Neural progenitor cell (in vitro differentiated cells): Measurements from ENCODE around the gene FGF4. TPM values are rescaled to one million over a fixed set of nuclear protein-coding genes. Genes with fewer than 3 reads are reported as not detected.
A peak's percentile ranks its signal among the peaks of the same experiment; 100 is the strongest.

Experiments
- DNase-seq: peaks from one replicate; pipeline ENCODE4 v3.0.0-alpha.2; 2016; ENCODE audit warnings: low spot score
- H2AFZ ChIP-seq: fragments of 200-600 bp; sonication (generic); replicated peaks from 2 replicates; pipeline ENCODE4 v1.6.1; 2016; ENCODE audit warnings: antibody characterized with exemption
- H3F3A ChIP-seq: fragments of 200-600 bp; sonication (generic); 2 replicates; pipeline ENCODE4 v1.6.1; 2016; ENCODE audit warnings: antibody characterized with exemption, low read depth
- H3K27ac ChIP-seq: fragments of 200-600 bp; sonication (generic); 2 replicates; pipeline ENCODE4 v1.5.1; 2016; ENCODE audit warnings: mild to moderate bottlenecking
- H3K27me3 ChIP-seq: fragments of 200-600 bp; sonication (generic); 2 replicates; pipeline ENCODE4 v1.6.1; 2016; ENCODE audit warnings: mild to moderate bottlenecking, moderate library complexity
- H3K36me3 ChIP-seq: fragments of 200-600 bp; sonication (generic); 2 replicates; pipeline ENCODE4 v1.5.1; 2016
- H3K4me1 ChIP-seq: fragments of 200-600 bp; sonication (generic); 2 replicates; pipeline ENCODE4 v1.6.1; 2016; ENCODE audit warnings: mixed run types
- H3K4me2 ChIP-seq: fragments of 200-600 bp; sonication (generic); 2 replicates; pipeline ENCODE4 v1.6.1; 2016
- H3K4me3 ChIP-seq: fragments of 200-600 bp; sonication (generic); 2 replicates; pipeline ENCODE4 v1.5.1; 2016
- H3K79me2 ChIP-seq: fragments of 200-600 bp; sonication (generic); 2 replicates; pipeline ENCODE4 v1.6.1; 2016; ENCODE audit warnings: low read depth
- H3K9ac ChIP-seq: fragments of 200-600 bp; sonication (generic); 2 replicates; pipeline ENCODE4 v1.6.1; 2016
- H3K9me3 ChIP-seq: fragments of 200-600 bp; sonication (generic); 2 replicates; pipeline ENCODE4 v1.5.1; 2016; ENCODE audit warnings: low read depth
- H4K20me1 ChIP-seq: fragments of 200-600 bp; sonication (generic); 2 replicates; pipeline ENCODE4 v1.6.1; 2016; ENCODE audit warnings: low read depth
- H3K27ac Mint-ChIP-seq: 3 replicates; pipeline ENCODE4 v1.8.0; 2021; ENCODE audit warnings: mixed read lengths
- H3K27me3 Mint-ChIP-seq: 2 replicates; pipeline ENCODE4 v1.8.0; 2022; ENCODE audit warnings: low read depth, mild to moderate bottlenecking, inconsistent platforms, moderate library complexity, mixed read lengths; ENCODE audit not compliant: insufficient read depth
- H3K36me3 Mint-ChIP-seq: 3 replicates; pipeline ENCODE4 v1.8.0; 2021; ENCODE audit warnings: mixed read lengths
- H3K4me1 Mint-ChIP-seq: 3 replicates; pipeline ENCODE4 v1.8.0; 2021; ENCODE audit warnings: mixed read lengths
- H3K4me3 Mint-ChIP-seq: 3 replicates; pipeline ENCODE4 v1.8.0; 2021; ENCODE audit warnings: mild to moderate bottlenecking, moderate library complexity, mixed read lengths
- H3K9me3 Mint-ChIP-seq: 3 replicates; pipeline ENCODE4 v1.8.0; 2020; ENCODE audit warnings: mixed read lengths
- CTCF ChIP-seq: fragments of 200-600 bp; sonication (generic); IDR thresholded peaks from 2 replicates; pipeline ENCODE4 v1.5.1; 2017; ENCODE audit warnings: antibody characterized with exemption, mild to moderate bottlenecking
- EZH2 ChIP-seq: fragments of 200-600 bp; sonication (generic); IDR thresholded peaks from 2 replicates; pipeline ENCODE4 v1.6.1; 2017; ENCODE audit warnings: antibody characterized with exemption, mild to moderate bottlenecking, moderate library complexity
- EZH2phosphoT487 ChIP-seq: fragments of 200-600 bp; sonication (generic); IDR thresholded peaks from 2 replicates; pipeline ENCODE4 v1.6.1; 2017; ENCODE audit warnings: antibody characterized with exemption
- total RNA-seq: library from RNA; depleted of rRNA; stranded (reverse); fragments of >200 nt; gene quantifications from 2 replicates; pipeline ENCODE4 v1.2.3, GENCODE V29; 2015; ENCODE audit warnings: low replicate concordance

The FGF4 gene
- total RNA-seq, 1 donor from 2014 or later = 0.22 TPM

- H3K4me2 ChIP-seq = no peak overlapping the region
- no peaks in the 10 kb centered on the region for H3K79me2 ChIP-seq
- H3K36me3 ChIP-seq = no peaks in the 10 kb centered on the region
- Mint-ChIP-seq H3K4me1 (peaks cover 17% of the 10 kb centered on the region), H3K4me3 (no peak overlapping the region), H3K36me3 (no peaks in the 10 kb centered on the region), H3K27me3 (peaks cover 20% of the 10 kb centered on the region), H3K27ac (no peak overlapping the region), H3K9me3 (no peaks in the 10 kb centered on the region)
- H3K4me1 ChIP-seq = peaks cover 6% of the 10 kb centered on the region
- no peak overlapping the region for H3K4me3 ChIP-seq
- DNase-seq = no peak
- H3K27ac ChIP-seq = no peak overlapping the region
- H3K27me3 ChIP-seq = no peaks in the 10 kb centered on the region
- H3K9me3 ChIP-seq = no peaks in the 10 kb centered on the region
- H4K20me1 ChIP-seq = no peaks in the 10 kb centered on the region
- H3F3A ChIP-seq = no peaks in the 10 kb centered on the region
- TF ChIP-seq EZH2phosphoT487 (no peak), EZH2 (no peak)
- no peak overlapping the region for H2AFZ ChIP-seq
- no peak overlapping the region for H3K9ac ChIP-seq
These were observed 28.1 kb downstream of the FGF4 start for GRCh38 chr11:69746752-69747742.

- Histone ChIP-seq H4K20me1 (no peaks in the 10 kb centered on the region), H3K4me1 (peaks cover 9% of the 10 kb centered on the region), H3K79me2 (no peaks in the 10 kb centered on the region), H3K36me3 (no peaks in the 10 kb centered on the region), H2AFZ (no peak overlapping the region), H3K4me2 (no peak overlapping the region), H3K27ac (no peak overlapping the region), H3F3A (no peaks in the 10 kb centered on the region), H3K4me3 (no peak overlapping the region), H3K9ac (no peak overlapping the region), H3K27me3 (no peaks in the 10 kb centered on the region), H3K9me3 (no peaks in the 10 kb centered on the region)
- Mint-ChIP-seq H3K27me3 (peaks cover 15% of the 10 kb centered on the region), H3K9me3 (no peaks in the 10 kb centered on the region), H3K4me3 (no peak overlapping the region), H3K4me1 (peaks cover 22% of the 10 kb centered on the region), H3K36me3 (no peaks in the 10 kb centered on the region), H3K27ac (no peak overlapping the region)
- TF ChIP-seq EZH2 (no peak), EZH2phosphoT487 (no peak)
- DNase-seq = no peak
These were observed 29.0 kb downstream of the FGF4 start for GRCh38 chr11:69746140-69746539.

GRCh38 chr11:69745201-69745600 is 29.9 kb downstream of the FGF4 start:
- Histone ChIP-seq H3K4me3 (no peak overlapping the region), H3K27me3 (no peaks in the 10 kb centered on the region), H3K79me2 (no peaks in the 10 kb centered on the region), H3K36me3 (no peaks in the 10 kb centered on the region), H4K20me1 (no peaks in the 10 kb centered on the region), H3K4me1 (peaks cover 9% of the 10 kb centered on the region), H3K27ac (no peak overlapping the region), H3K4me2 (no peak overlapping the region), H3K9me3 (no peaks in the 10 kb centered on the region), H3K9ac (no peak overlapping the region), H2AFZ (no peak overlapping the region), H3F3A (no peaks in the 10 kb centered on the region)
- no peak overlapping the region for H3K4me3 Mint-ChIP-seq
- no peaks in the 10 kb centered on the region for H3K9me3 Mint-ChIP-seq
- peaks cover 22% of the 10 kb centered on the region for H3K4me1 Mint-ChIP-seq
- DNase-seq = no peak
- no peaks in the 10 kb centered on the region for H3K36me3 Mint-ChIP-seq
- H3K27ac Mint-ChIP-seq = no peak overlapping the region
- TF ChIP-seq EZH2 = no peak
- H3K27me3 Mint-ChIP-seq = peaks cover 13% of the 10 kb centered on the region

GRCh38 chr11:69744435-69744834 is 30.7 kb downstream of the FGF4 start:
- no peak overlapping the region for H3K9ac ChIP-seq
- H3K27ac ChIP-seq = no peak overlapping the region
- no peak for DNase-seq
- no peak overlapping the region for H2AFZ ChIP-seq
- H3F3A ChIP-seq = no peaks in the 10 kb centered on the region
- peaks cover 1% of the 10 kb centered on the region for H3K9me3 Mint-ChIP-seq
- no peaks in the 10 kb centered on the region for H3K79me2 ChIP-seq
- TF ChIP-seq EZH2 (no peak), EZH2phosphoT487 (no peak), CTCF (no peak)
- H3K4me3 Mint-ChIP-seq = no peak overlapping the region
- H3K4me1 ChIP-seq = peaks cover 9% of the 10 kb centered on the region
- no peak overlapping the region for H3K4me3 ChIP-seq
- peak overlapping the region; percentile 31 for H3K27ac Mint-ChIP-seq
- H3K4me2 ChIP-seq = no peak overlapping the region
- H3K36me3 Mint-ChIP-seq = no peaks in the 10 kb centered on the region
- H3K4me1 Mint-ChIP-seq = peaks cover 22% of the 10 kb centered on the region
- no peaks in the 10 kb centered on the region for H3K9me3 ChIP-seq
- H3K36me3 ChIP-seq = no peaks in the 10 kb centered on the region
- H3K27me3 Mint-ChIP-seq = peaks cover 13% of the 10 kb centered on the region
- H3K27me3 ChIP-seq = no peaks in the 10 kb centered on the region
- H4K20me1 ChIP-seq = no peaks in the 10 kb centered on the region
